ENCODE results near the gene TEKT2.

GRCh38 chr1:36080236-36080635, 3.7 kb upstream of the TEKT2 start:
- TF ChIP-seq, protein P1, sequence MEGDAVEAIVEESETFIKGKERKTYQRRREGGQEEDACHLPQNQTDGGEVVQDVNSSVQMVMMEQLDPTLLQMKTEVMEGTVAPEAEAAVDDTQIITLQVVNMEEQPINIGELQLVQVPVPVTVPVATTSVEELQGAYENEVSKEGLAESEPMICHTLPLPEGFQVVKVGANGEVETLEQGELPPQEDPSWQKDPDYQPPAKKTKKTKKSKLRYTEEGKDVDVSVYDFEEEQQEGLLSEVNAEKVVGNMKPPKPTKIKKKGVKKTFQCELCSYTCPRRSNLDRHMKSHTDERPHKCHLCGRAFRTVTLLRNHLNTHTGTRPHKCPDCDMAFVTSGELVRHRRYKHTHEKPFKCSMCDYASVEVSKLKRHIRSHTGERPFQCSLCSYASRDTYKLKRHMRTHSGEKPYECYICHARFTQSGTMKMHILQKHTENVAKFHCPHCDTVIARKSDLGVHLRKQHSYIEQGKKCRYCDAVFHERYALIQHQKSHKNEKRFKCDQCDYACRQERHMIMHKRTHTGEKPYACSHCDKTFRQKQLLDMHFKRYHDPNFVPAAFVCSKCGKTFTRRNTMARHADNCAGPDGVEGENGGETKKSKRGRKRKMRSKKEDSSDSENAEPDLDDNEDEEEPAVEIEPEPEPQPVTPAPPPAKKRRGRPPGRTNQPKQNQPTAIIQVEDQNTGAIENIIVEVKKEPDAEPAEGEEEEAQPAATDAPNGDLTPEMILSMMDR (conservative IDR thresholded peaks at IDR 0.05; ENCODE audit: low read depth, low read length), result no peak
- no peak for TF ChIP-seq EZH2 (IDR thresholded peaks at IDR 0.05; ENCODE audit: low read length, unreplicated experiment)

Measured in PC-3 (cell line).